HepG2 (cell line): ENCODE data around the gene CCDC136. TPM values are rescaled to one million over a fixed set of nuclear protein-coding genes. Genes with fewer than 3 reads are reported as not detected.

Source experiments
- KAT7 ChIP-seq: IDR thresholded peaks from 2 replicates; pipeline ENCODE4 v1.6.1; 2018; ENCODE audit warnings: borderline replicate concordance, missing compliant biosample characterization
- SP2 ChIP-seq: sonication (generic); formaldehyde crosslinking; IDR thresholded peaks from 2 replicates; pipeline ENCODE4 v1.5.1; 2020; ENCODE audit warnings: mild to moderate bottlenecking, missing genetic modification reagents
- ZNF441 ChIP-seq: sonication (generic); formaldehyde crosslinking; IDR thresholded peaks from 2 replicates; pipeline ENCODE4 v1.7.0; 2021; ENCODE audit warnings: missing genetic modification reagents, borderline replicate concordance
- ZNF775 ChIP-seq: sonication (generic); formaldehyde crosslinking; IDR thresholded peaks from 2 replicates; pipeline ENCODE4 v1.4.0; 2020; ENCODE audit warnings: missing genetic modification reagents, mild to moderate bottlenecking, moderate library complexity, borderline replicate concordance
- polyA plus RNA-seq, 8 experiments: library from polyadenylated mRNA; depleted of rRNA in 3 of 8; stranded (reverse) in 7 of 8; unstranded in 1 of 8; fragments of >200 nt; fragmentation: Illumina TruSeq in 4 of 8; extraction: Trizol in 4 of 8; gene quantifications; 2 replicates each; pipeline versions ENCODE4 v1.2.1 to v1.2.3, GENCODE V29; 2011 to 2016; ENCODE audit warnings: low read depth in 4 of 8, missing spikeins in 1 of 8, mixed read lengths in 1 of 8; ENCODE audit not compliant: insufficient read depth in 1 of 8
- total RNA-seq, 5 experiments: library from RNA; depleted of rRNA; stranded (reverse); fragments of >200 nt; fragmentation: Illumina TruSeq; extraction: Trizol; gene quantifications; 2 replicates each; pipeline ENCODE4 v1.2.3, GENCODE V29; 2016; ENCODE audit warnings: low read depth in 1 of 5
- TF ChIP-seq, protein P1 (sequence below), 2 experiments: sonication (generic) in 1 of 2; formaldehyde crosslinking in 1 of 2; IDR thresholded peaks; 2 replicates each; pipeline versions ENCODE4 v1.5.1 to v1.6.1; 2011 to 2020; ENCODE audit warnings: borderline replicate concordance in 1 of 2, low read depth in 1 of 2, low read length in 1 of 2, mild to moderate bottlenecking in 1 of 2, missing genetic modification reagents in 1 of 2, moderate library complexity in 1 of 2
- TF ChIP-seq, protein P2 (sequence below), 2 experiments: IDR thresholded peaks; 2 replicates each; pipeline ENCODE4 v1.6.1; 2011 to 2012; ENCODE audit warnings: low read length in 2 of 2, borderline replicate concordance in 1 of 2, low read depth in 1 of 2, mild to moderate bottlenecking in 1 of 2, moderate library complexity in 1 of 2

CCDC136 gene
- total and polyA plus RNA-seq, 2 of the 13 experiments (the other 11 are each of a cell fraction or from before 2014, with no cell fraction given): 0.04 to 0.38 TPM

DNA sequence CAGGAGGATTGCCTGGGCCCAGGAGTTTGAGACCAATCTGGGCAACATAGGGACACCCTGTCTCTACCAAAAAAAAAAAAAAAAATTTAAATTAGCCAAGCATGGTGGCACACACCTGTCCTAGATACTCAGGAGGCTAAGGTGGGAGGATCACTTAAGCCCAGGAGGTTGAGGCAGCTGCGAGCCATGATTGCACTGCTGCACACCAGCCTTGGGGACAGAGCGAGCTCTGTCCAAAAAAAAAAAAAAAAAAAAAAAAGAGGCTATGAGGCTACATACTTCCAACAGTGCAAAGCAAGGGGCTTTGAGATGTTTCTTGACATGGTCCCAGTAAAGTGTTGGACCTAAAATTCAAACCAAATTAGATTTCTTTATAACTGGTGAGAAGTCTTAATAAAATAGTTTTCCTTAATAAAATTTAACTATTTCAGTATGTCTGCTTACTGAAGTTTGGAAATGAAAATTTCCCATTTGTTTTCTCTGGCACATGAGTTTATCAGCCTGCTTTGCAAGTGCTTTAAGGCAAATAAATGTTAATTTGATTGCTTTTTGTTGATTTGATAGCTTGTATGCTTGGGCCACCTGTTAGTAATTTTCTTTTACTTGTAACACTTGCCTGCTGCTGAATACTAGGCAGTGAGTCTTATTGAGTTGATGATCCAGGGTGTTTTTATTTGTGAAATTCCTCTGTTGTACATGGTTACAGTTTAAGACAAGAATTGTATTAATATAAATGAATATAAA, 36.5 kb upstream of the CCDC136 start (continued):
- TF ChIP-seq, protein P1, sequence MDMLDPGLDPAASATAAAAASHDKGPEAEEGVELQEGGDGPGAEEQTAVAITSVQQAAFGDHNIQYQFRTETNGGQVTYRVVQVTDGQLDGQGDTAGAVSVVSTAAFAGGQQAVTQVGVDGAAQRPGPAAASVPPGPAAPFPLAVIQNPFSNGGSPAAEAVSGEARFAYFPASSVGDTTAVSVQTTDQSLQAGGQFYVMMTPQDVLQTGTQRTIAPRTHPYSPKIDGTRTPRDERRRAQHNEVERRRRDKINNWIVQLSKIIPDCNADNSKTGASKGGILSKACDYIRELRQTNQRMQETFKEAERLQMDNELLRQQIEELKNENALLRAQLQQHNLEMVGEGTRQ (IDR thresholded peaks at IDR 0.05; ENCODE audit: low read depth, low read length): no peak
- TF ChIP-seq, protein P1 (CRISPR knock-in tag; IDR thresholded peaks at IDR 0.05; ENCODE audit: borderline replicate concordance): no peak
- no peak for TF ChIP-seq ZNF775 (CRISPR knock-in tag)
- TF ChIP-seq ZNF441 (CRISPR knock-in tag): no peak
- no peak for TF ChIP-seq SP2
- TF ChIP-seq KAT7 (CRISPR knock-in tag): no peak
- TF ChIP-seq, protein P2, sequence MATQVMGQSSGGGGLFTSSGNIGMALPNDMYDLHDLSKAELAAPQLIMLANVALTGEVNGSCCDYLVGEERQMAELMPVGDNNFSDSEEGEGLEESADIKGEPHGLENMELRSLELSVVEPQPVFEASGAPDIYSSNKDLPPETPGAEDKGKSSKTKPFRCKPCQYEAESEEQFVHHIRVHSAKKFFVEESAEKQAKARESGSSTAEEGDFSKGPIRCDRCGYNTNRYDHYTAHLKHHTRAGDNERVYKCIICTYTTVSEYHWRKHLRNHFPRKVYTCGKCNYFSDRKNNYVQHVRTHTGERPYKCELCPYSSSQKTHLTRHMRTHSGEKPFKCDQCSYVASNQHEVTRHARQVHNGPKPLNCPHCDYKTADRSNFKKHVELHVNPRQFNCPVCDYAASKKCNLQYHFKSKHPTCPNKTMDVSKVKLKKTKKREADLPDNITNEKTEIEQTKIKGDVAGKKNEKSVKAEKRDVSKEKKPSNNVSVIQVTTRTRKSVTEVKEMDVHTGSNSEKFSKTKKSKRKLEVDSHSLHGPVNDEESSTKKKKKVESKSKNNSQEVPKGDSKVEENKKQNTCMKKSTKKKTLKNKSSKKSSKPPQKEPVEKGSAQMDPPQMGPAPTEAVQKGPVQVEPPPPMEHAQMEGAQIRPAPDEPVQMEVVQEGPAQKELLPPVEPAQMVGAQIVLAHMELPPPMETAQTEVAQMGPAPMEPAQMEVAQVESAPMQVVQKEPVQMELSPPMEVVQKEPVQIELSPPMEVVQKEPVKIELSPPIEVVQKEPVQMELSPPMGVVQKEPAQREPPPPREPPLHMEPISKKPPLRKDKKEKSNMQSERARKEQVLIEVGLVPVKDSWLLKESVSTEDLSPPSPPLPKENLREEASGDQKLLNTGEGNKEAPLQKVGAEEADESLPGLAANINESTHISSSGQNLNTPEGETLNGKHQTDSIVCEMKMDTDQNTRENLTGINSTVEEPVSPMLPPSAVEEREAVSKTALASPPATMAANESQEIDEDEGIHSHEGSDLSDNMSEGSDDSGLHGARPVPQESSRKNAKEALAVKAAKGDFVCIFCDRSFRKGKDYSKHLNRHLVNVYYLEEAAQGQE (IDR thresholded peaks at IDR 0.05; ENCODE audit: borderline replicate concordance in 1 of 2, low read depth in 1 of 2, low read length in 2 of 2): no peak
